Gastroesophageal sphincter (tissue), 3 donors: Measurements from ENCODE around the gene ITGA6.

Experiments used
- CTCF ChIP-seq, 4 experiments: fragments of 200-600 bp in 2 of 4; fragments of 450-650 bp in 2 of 4; sonication (generic) in 1 of 4; IDR thresholded peaks; one replicate each; pipeline ENCODE4 v1.5.1; 2017 to 2019; ENCODE audit warnings: antibody characterized with exemption in 4 of 4, mild to moderate bottlenecking in 2 of 4, moderate library complexity in 2 of 4
- EP300 ChIP-seq: sonication (generic); formaldehyde crosslinking; IDR thresholded peaks from one replicate; pipeline ENCODE4 v1.6.1; 2017; ENCODE audit warnings: antibody characterized with exemption, mild to moderate bottlenecking

GRCh38 chr2:172555272-172555521 lies 127.8 kb downstream of the ITGA6 start:
- TF ChIP-seq CTCF (IDR thresholded peaks at IDR 0.05) (no peak), EP300 (no peak)
